Endothelial cell of umbilical vein (primary cell): Measurements from ENCODE around the gene MEGF10. TPM values are rescaled to one million over a fixed set of nuclear protein-coding genes. Genes with fewer than 3 reads are reported as not detected.

Experiments
- BruUV-seq: library from RNA; stranded (reverse); fragments of 400-500 nt; replicated peaks from 2 replicates; lab custom pipeline; 2021; lab: Mats Ljungman, UMichigan
- CTCF ChIA-PET: fragments of 300-600, 350-600 bp; sonication (Branson Sonifier 250); formaldehyde crosslinking; loops from one replicate; lab custom pipeline; 2021; ENCODE audit warnings: antibody characterized with exemption, inconsistent platforms; lab: Charles Lee
- POLR2A ChIA-PET: fragments of 300-600, 350-600 bp; sonication (Branson Sonifier 250); formaldehyde crosslinking; loops from one replicate; lab custom pipeline; 2021; ENCODE audit warnings: antibody characterized with exemption, inconsistent platforms; lab: Charles Lee
- DNase-seq: peaks from one replicate; pipeline ENCODE4 v3.0.0-alpha.2; 2011; ENCODE audit warnings: low read depth, low spot score
- FAIRE-seq: peaks from 2 replicates; lab custom pipeline; 2011; peaks lifted over from hg19 to GRCh38; lab: Jason Lieb, UNC
- H2AFZ ChIP-seq: 2 replicates; pipeline ENCODE4 v1.6.0; 2012; ENCODE audit warnings: low read depth, low read length, control low read depth, inconsistent platforms
- H3K27ac ChIP-seq: 2 replicates; pipeline ENCODE4 v1.5.1; 2011; ENCODE audit warnings: low read depth, mild to moderate bottlenecking, control low read depth, low read length, moderate library complexity; ENCODE audit not compliant: insufficient read depth
- H3K27me3 ChIP-seq, 2 experiments: 2 replicates each; pipeline versions ENCODE4 v1.6.0 to v1.6.1; 2011; ENCODE audit warnings: low read length in 2 of 2, mixed read lengths in 1 of 2; ENCODE audit not compliant: control insufficient read depth in 2 of 2, insufficient read depth in 2 of 2
- H3K36me3 ChIP-seq, 2 experiments: 2 replicates in 1 of 2; 3 replicates in 1 of 2; pipeline ENCODE4 v1.5.1; 2011; ENCODE audit warnings: low read length in 2 of 2, mild to moderate bottlenecking in 1 of 2, moderate library complexity in 1 of 2; ENCODE audit not compliant: control insufficient read depth in 2 of 2, insufficient read depth in 2 of 2; ENCODE audit errors: extremely low read depth in 1 of 2
- H3K4me1 ChIP-seq: 3 replicates; pipeline ENCODE4 v1.5.1; 2011; ENCODE audit warnings: mild to moderate bottlenecking, low read length; ENCODE audit not compliant: control insufficient read depth, insufficient read depth; ENCODE audit errors: extremely low read depth
- H3K4me2 ChIP-seq: 2 replicates; pipeline ENCODE4 v1.6.1; 2011; ENCODE audit warnings: low read length, control low read depth, mixed read lengths; ENCODE audit not compliant: insufficient read depth
- H3K4me3 ChIP-seq, 3 experiments: fragments of 200-600 bp in 1 of 3; sonication (generic), shearing (Covaris generic) in 1 of 3; replicated peaks in 1 of 3; 2 replicates each; pipeline ENCODE4 v1.5.1; 2011 to 2016; ENCODE audit warnings: control low read depth in 3 of 3, low read length in 3 of 3, mild to moderate bottlenecking in 2 of 3, inconsistent platforms in 1 of 3, low read depth in 1 of 3, moderate library complexity in 1 of 3; ENCODE audit not compliant: insufficient read depth in 1 of 3
- H3K79me2 ChIP-seq: 2 replicates; pipeline ENCODE4 v1.6.0; 2012; ENCODE audit warnings: low read length, inconsistent platforms; ENCODE audit not compliant: control insufficient read depth, insufficient read depth
- H3K9ac ChIP-seq: replicated peaks from 2 replicates; pipeline ENCODE3; 2011; ENCODE audit warnings: low read length, control low read depth; ENCODE audit not compliant: insufficient read depth; ENCODE audit errors: extremely low read depth
- H3K9me1 ChIP-seq: replicated peaks from 3 replicates; pipeline ENCODE4 v1.6.0; 2011; ENCODE audit warnings: mild to moderate bottlenecking, low read length; ENCODE audit not compliant: control insufficient read depth, insufficient read depth; ENCODE audit errors: extremely low read depth
- H3K9me3 ChIP-seq: replicated peaks from 2 replicates; pipeline ENCODE4 v1.5.1; 2012; ENCODE audit warnings: low read length, inconsistent platforms; ENCODE audit not compliant: control insufficient read depth, insufficient read depth
- H4K20me1 ChIP-seq: replicated peaks from 2 replicates; pipeline ENCODE3; 2011; ENCODE audit warnings: mild to moderate bottlenecking, low read length; ENCODE audit not compliant: control insufficient read depth, insufficient read depth; ENCODE audit errors: extremely low read depth
- EZH2 ChIP-seq: IDR thresholded peaks from 2 replicates; pipeline ENCODE4 v1.6.1; 2012; ENCODE audit warnings: borderline replicate concordance, low read depth, mild to moderate bottlenecking, moderate library complexity, low read length, inconsistent platforms; ENCODE audit not compliant: severe bottlenecking
- FOS ChIP-seq: IDR thresholded peaks from 2 replicates; pipeline ENCODE4 v1.6.1; 2011; ENCODE audit warnings: mild to moderate bottlenecking, low read length, moderate library complexity, borderline replicate concordance; ENCODE audit not compliant: insufficient read depth
- GATA2 ChIP-seq: IDR thresholded peaks from 2 replicates; pipeline ENCODE4 v1.7.0; 2011; ENCODE audit warnings: low read depth, mild to moderate bottlenecking, moderate library complexity, mixed read lengths, low read length; ENCODE audit not compliant: insufficient read length, insufficient read depth
- JUN ChIP-seq: IDR thresholded peaks from 2 replicates; pipeline ENCODE4 v1.6.1; 2011; ENCODE audit warnings: borderline replicate concordance, low read depth; ENCODE audit not compliant: insufficient read length, insufficient read depth
- MYC ChIP-seq: IDR thresholded peaks from one replicate; pipeline ENCODE4 v1.6.1; 2011; ENCODE audit warnings: mild to moderate bottlenecking, low read depth, low read length
- POLR2A ChIP-seq: IDR thresholded peaks from 2 replicates; pipeline ENCODE4 v1.6.1; 2012; ENCODE audit warnings: low read depth, mild to moderate bottlenecking, control low read depth, low read length
- POLR2AphosphoS5 ChIP-seq: IDR thresholded peaks from 2 replicates; pipeline ENCODE4 v1.6.1; 2012; ENCODE audit warnings: low read depth, mild to moderate bottlenecking, control low read depth, low read length, moderate library complexity; ENCODE audit not compliant: insufficient read depth
- dilution Hi-C: fragments of 300-500 bp; cut with MboI; formaldehyde crosslinking; loops from one replicate; pipeline ENCODE4 v1.15.0; 2019; ENCODE audit warnings: low sequenced_read_pairs; ENCODE audit not compliant: extremely low pct_ligation_motif_present
- intact Hi-C: fragments of 100-400 bp; cut with micrococcal nuclease; formaldehyde crosslinking; loops from one replicate; pipeline ENCODE4 v1.10.0; 2022
- polyA plus RNA-seq, 4 experiments: library from polyadenylated mRNA; depleted of rRNA in 3 of 4; stranded (reverse) in 3 of 4; unstranded in 1 of 4; fragments of >200 nt; gene quantifications; 2 replicates each; pipeline versions ENCODE4 v1.2.1 to v1.2.3, GENCODE V29; 2011 to 2012; ENCODE audit warnings: missing spikeins in 1 of 4
- total RNA-seq: library from RNA; stranded (reverse); gene quantifications from 2 replicates; pipeline ENCODE4 v1.2.3, GENCODE V29; 2021
- TF ChIP-seq, protein P1 (sequence below), 2 donors: IDR thresholded peaks; 1 replicate in 1 of 2; 2 replicates in 1 of 2; pipeline ENCODE4 v1.5.1; 2011; ENCODE audit warnings: low read length in 2 of 2, mild to moderate bottlenecking in 2 of 2, moderate library complexity in 2 of 2, control low read depth in 1 of 2, inconsistent platforms in 1 of 2, low read depth in 1 of 2; ENCODE audit not compliant: insufficient read depth in 1 of 2; ENCODE audit errors: extremely low read depth in 1 of 2
- TF ChIP-seq, protein P2 (sequence below): IDR thresholded peaks from 2 replicates; pipeline ENCODE4 v1.6.1; 2011; ENCODE audit not compliant: insufficient read depth, insufficient read length

Gene MEGF10
- total and polyA plus RNA-seq, 2 donors (not counting 3 experiments of a cell fraction or from before 2014, with no cell fraction given), result 0.30 to 1.00 TPM

DNA sequence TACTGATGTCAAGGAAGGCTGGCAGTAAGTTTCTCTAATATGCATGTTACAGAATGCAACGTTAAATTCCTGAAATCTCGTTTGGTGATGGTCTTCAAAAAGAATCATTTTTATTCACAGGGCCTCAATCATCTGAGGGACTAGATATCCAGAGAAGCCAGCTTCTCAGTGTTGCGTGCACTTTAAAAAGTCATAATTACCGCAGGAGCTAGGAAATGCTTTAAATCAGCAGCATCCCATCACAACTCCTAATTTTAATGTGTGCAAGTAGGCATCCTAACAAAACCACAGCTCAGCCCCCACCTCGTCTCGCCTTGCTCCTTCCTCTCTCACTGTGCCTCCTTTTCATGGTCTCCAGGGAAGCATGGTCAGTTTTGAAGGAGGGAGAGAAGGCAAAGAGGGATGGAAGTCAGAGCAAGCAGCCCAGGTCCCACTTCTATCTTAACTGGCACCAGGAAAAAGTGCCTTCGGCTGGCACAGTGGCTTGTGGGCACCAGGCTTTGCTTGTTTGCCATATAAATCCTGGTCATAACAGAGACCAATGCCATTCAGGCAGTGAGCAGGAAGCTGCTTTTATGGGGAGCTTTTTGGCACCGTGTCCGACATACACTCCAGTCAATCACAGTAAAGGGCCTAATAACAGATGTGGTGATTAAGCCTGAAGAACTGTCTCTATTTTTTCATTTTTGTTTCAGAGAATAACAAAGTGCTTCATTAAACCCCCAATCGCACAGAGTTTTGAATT is 21.4 kb downstream of the MEGF10 start:
- Histone ChIP-seq H3K9me3 (no peaks in the 10 kb centered on the region), H3K9ac (no peak overlapping the region), H3K4me2 (no peak overlapping the region), H3K9me1 (no peaks in the 10 kb centered on the region), H4K20me1 (no peaks in the 10 kb centered on the region), H3K4me1 (no peaks in the 10 kb centered on the region), H3K79me2 (no peaks in the 10 kb centered on the region), H2AFZ (no peak overlapping the region), H3K36me3 (no peaks in the 10 kb centered on the region), H3K27ac (no peak overlapping the region), H3K4me3 (no peak overlapping the region), H3K27me3 (peaks cover 28 to 48% of the 10 kb centered on the region in 2 experiments)
- no TSS peak for BruUV-seq
- FAIRE-seq, result no peak
- dilution Hi-C loops, result no loop called here
- no peak for TF ChIP-seq MYC
- no peak for TF ChIP-seq POLR2A
- no peak for TF ChIP-seq JUN
- no peak for TF ChIP-seq POLR2AphosphoS5
- TF ChIP-seq GATA2, result no peak
- no peak for TF ChIP-seq EZH2
- TF ChIP-seq, protein P1, sequence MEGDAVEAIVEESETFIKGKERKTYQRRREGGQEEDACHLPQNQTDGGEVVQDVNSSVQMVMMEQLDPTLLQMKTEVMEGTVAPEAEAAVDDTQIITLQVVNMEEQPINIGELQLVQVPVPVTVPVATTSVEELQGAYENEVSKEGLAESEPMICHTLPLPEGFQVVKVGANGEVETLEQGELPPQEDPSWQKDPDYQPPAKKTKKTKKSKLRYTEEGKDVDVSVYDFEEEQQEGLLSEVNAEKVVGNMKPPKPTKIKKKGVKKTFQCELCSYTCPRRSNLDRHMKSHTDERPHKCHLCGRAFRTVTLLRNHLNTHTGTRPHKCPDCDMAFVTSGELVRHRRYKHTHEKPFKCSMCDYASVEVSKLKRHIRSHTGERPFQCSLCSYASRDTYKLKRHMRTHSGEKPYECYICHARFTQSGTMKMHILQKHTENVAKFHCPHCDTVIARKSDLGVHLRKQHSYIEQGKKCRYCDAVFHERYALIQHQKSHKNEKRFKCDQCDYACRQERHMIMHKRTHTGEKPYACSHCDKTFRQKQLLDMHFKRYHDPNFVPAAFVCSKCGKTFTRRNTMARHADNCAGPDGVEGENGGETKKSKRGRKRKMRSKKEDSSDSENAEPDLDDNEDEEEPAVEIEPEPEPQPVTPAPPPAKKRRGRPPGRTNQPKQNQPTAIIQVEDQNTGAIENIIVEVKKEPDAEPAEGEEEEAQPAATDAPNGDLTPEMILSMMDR (IDR thresholded peaks at IDR 0.05; ENCODE audit: extremely low read depth in 1 of 2, insufficient read depth in 1 of 2, low read depth in 1 of 2, low read length in 2 of 2), result no peak
- TF ChIP-seq, protein P2, sequence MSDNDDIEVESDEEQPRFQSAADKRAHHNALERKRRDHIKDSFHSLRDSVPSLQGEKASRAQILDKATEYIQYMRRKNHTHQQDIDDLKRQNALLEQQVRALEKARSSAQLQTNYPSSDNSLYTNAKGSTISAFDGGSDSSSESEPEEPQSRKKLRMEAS, result no peak
- no peak for TF ChIP-seq FOS
- CTCF ChIA-PET, result interaction anchor here (0.8 to 4.0 kb wide), 4 partner anchors 12 to 475 kb away, joined by 3 to 45 read pairs (median 7); no protein-coding TSS in a partner anchor
- POLR2A ChIA-PET, result no interaction called here
- no peak for DNase-seq
- intact Hi-C loops, result no loop called here
